Aorta (tissue), 5 donors: ENCODE measurements around the gene ADM5. TPM values are rescaled to one million over a fixed set of nuclear protein-coding genes. Genes with fewer than 3 reads are reported as not detected.

Experiments used
- ATAC-seq: fragments of 200-7000 bp; cut with Tn5 transposase; one replicate; pipeline ENCODE4 v1.9.1; 2022; ENCODE audit warnings: moderate library complexity; ENCODE audit not compliant: low FRiP score
- DNase-seq, 2 donors: peaks; one replicate each; pipeline ENCODE4 v3.0.0-alpha.2; 2020
- H3K27ac ChIP-seq, 2 donors: one replicate each; pipeline ENCODE4 v1.5.1; 2013; ENCODE audit warnings: low read length in 2 of 2, mild to moderate bottlenecking in 2 of 2, moderate library complexity in 2 of 2, control low read depth in 1 of 2, inconsistent platforms in 1 of 2, low read depth in 1 of 2
- H3K27me3 ChIP-seq, 2 donors: one replicate each; pipeline ENCODE4 v1.6.1; 2013; ENCODE audit warnings: control low read depth in 1 of 2, low read length in 1 of 2, mild to moderate bottlenecking in 1 of 2, moderate library complexity in 1 of 2; ENCODE audit not compliant: insufficient read depth in 2 of 2, control insufficient read depth in 1 of 2
- H3K36me3 ChIP-seq, 2 donors: one replicate each; pipeline ENCODE4 v1.6.1; 2013; ENCODE audit warnings: control low read depth in 1 of 2, low read length in 1 of 2, mild to moderate bottlenecking in 1 of 2; ENCODE audit not compliant: insufficient read depth in 2 of 2, control insufficient read depth in 1 of 2
- H3K4me1 ChIP-seq, 2 donors: one replicate each; pipeline ENCODE4 v1.6.1; 2013; ENCODE audit warnings: low read length in 2 of 2, control low read depth in 1 of 2, mild to moderate bottlenecking in 1 of 2, moderate library complexity in 1 of 2; ENCODE audit not compliant: insufficient read depth in 2 of 2, control insufficient read depth in 1 of 2
- H3K4me3 ChIP-seq, 2 donors: one replicate each; pipeline ENCODE4 v1.5.1; 2013; ENCODE audit warnings: low read length in 2 of 2, control low read depth in 1 of 2, mild to moderate bottlenecking in 1 of 2
- H3K9me3 ChIP-seq: one replicate; pipeline ENCODE4 v1.6.1; 2013; ENCODE audit warnings: mild to moderate bottlenecking, low read length; ENCODE audit not compliant: control insufficient read depth
- WGBS, 2 donors: extraction: QIAGEN DNeasy Blood & Tissue Kit; methylation state at CpG; one replicate each; pipeline ENCODE4 v1.1.7; 2013; 5-methylcytosine and 5-hydroxymethylcytosine counted together
- intact Hi-C, 2 donors: fragments of 100-400 bp; cut with DNase I; formaldehyde crosslinking; loops; one replicate each; pipeline versions ENCODE4 v1.14.2 to v1.15.0; 2022
- polyA plus RNA-seq, 2 donors: library from polyadenylated mRNA; stranded (reverse); fragments of 200-250 nt; gene quantifications; one replicate each; pipeline ENCODE4 v1.2.3, GENCODE V29; 2013
- total RNA-seq, 2 donors: library from RNA; stranded (reverse); fragmentation: NEBNext Ultra II Directional; extraction: Animal tissue kit (Norgen Biotek cat#: 25700); gene quantifications; one replicate each; pipeline ENCODE4 v1.2.1, GENCODE V29; 2021
- donor health status: healthy with polysubstance abuse.
- donor health status: Bipolar disorder and iron deficiency.
- donor health status: DM: no; HTN: no; CAD: no.
- donor health status: DM: no; HTN: no; CAD: no.
- donor health status: DM: yes; HTN: yes; CAD: no.

ADM5 gene
- total and polyA plus RNA-seq, 4 donors: 0.13 to 4.8 (median 0.78) TPM

GRCh38 chr19:49687566-49688316, 1.7 kb upstream of the ADM5 start:
- Histone ChIP-seq H3K36me3 (peaks cover 0 to 8% of the 10 kb centered on the region in 2 donors), H3K4me1 (no peaks in the 10 kb centered on the region), H3K4me3 (no peak overlapping the region), H3K9me3 (no peaks in the 10 kb centered on the region), H3K27ac (no peak overlapping the region), H3K27me3 (no peaks in the 10 kb centered on the region)
- ATAC-seq: no peak
- no peak for DNase-seq
- 78 to 81% methylated on average over 25 to 26 of the region's 26 CpGs for WGBS, 2 donors
- intact Hi-C loops: loop anchor here in 1 of 2 donors (10.0 kb wide), 1 partner anchor 67 kb away; no protein-coding TSS in a partner anchor

GRCh38 chr19:49688531-49689132, 762 bp upstream of the ADM5 start:
- no peak overlapping the region for H3K27ac ChIP-seq
- intact Hi-C loops: loop anchor here in 1 of 2 donors (10.0 kb wide), 1 partner anchor 66 kb away; no protein-coding TSS in a partner anchor
- peaks cover 0 to 8% of the 10 kb centered on the region in 2 donors for H3K36me3 ChIP-seq
- no peaks in the 10 kb centered on the region for H3K9me3 ChIP-seq
- no peak overlapping the region for H3K4me3 ChIP-seq
- ATAC-seq (no peak), DNase-seq (no peak)
- no peaks in the 10 kb centered on the region for H3K27me3 ChIP-seq
- no peaks in the 10 kb centered on the region for H3K4me1 ChIP-seq
- 79 to 82% methylated on average over 9 to 12 of the region's 12 CpGs for WGBS, 2 donors

- H3K9me3 ChIP-seq: no peaks in the 10 kb centered on the region
- peak overlapping the region; percentile 3 to 8 for H3K4me3 ChIP-seq
- H3K27me3 ChIP-seq: no peaks in the 10 kb centered on the region
- peaks cover 0 to 6% of the 10 kb centered on the region in 2 donors for H3K36me3 ChIP-seq
- DNase-seq (no peak), ATAC-seq (peak; percentile 7)
- H3K27ac ChIP-seq: no peak overlapping the region
- no peaks in the 10 kb centered on the region for H3K4me1 ChIP-seq
- intact Hi-C loops: no loop called here
- WGBS, 2 donors: 4 to 5% methylated on average over 39 of the region's 39 CpGs
These were observed 773 bp downstream of the ADM5 start for GRCh38 chr19:49690079-49690655.

GRCh38 chr19:49690656-49691242, 1.4 kb downstream of the ADM5 start, which contains the start of gene CPT1C:
Gene CPT1C, plus strand, starts transcription at chr19:49691116. Its CDS starts 1,137 bp downstream, at chr19:49692253.
- H3K27ac ChIP-seq: no peak within 1 kb of the TSS
- peaks cover 0 to 5% of the 10 kb centered on the region in 2 donors for H3K36me3 ChIP-seq
- H3K4me3 ChIP-seq: peak within 1 kb of the TSS; percentile 8 to 16
- WGBS, 2 donors: 1% methylated on average over 38 of the region's 38 CpGs
- no peaks in the 10 kb centered on the region for H3K4me1 ChIP-seq
- no peaks in the 10 kb centered on the region for H3K27me3 ChIP-seq
- DNase-seq (peak; percentile 84 to 90), ATAC-seq (peak; percentile 83)
- intact Hi-C loops: no loop called here
- H3K9me3 ChIP-seq: no peaks in the 10 kb centered on the region

GRCh38 chr19:49691243-49692146, 2.1 kb downstream of the ADM5 start:
- Histone ChIP-seq H3K36me3 (no peaks in the 10 kb centered on the region), H3K4me1 (no peaks in the 10 kb centered on the region), H3K9me3 (no peaks in the 10 kb centered on the region), H3K4me3 (peak overlapping the region in 1 of 2 donors; percentile 16), H3K27ac (no peak overlapping the region), H3K27me3 (no peaks in the 10 kb centered on the region)
- DNase-seq (peak; percentile 76 to 84), ATAC-seq (peak; percentile 62)
- WGBS, 2 donors: 7 to 8% methylated on average over 39 of the region's 39 CpGs
- intact Hi-C loops: no loop called here

- Histone ChIP-seq H3K36me3 (no peaks in the 10 kb centered on the region), H3K27me3 (no peaks in the 10 kb centered on the region), H3K4me1 (no peaks in the 10 kb centered on the region), H3K27ac (no peak overlapping the region), H3K9me3 (no peaks in the 10 kb centered on the region), H3K4me3 (no peak overlapping the region)
- intact Hi-C loops: no loop called here
- no peak for DNase-seq
- WGBS, 2 donors: 72 to 81% methylated on average over 16 of the region's 16 CpGs
- no peak for ATAC-seq
These were observed 2.7 kb downstream of the ADM5 start for GRCh38 chr19:49692147-49692506.

- DNase-seq (no peak), ATAC-seq (no peak)
- H3K27me3 ChIP-seq: no peaks in the 10 kb centered on the region
- H3K4me3 ChIP-seq: no peak overlapping the region
- WGBS, 2 donors: 79 to 88% methylated on average over 6 of the region's 6 CpGs
- no peaks in the 10 kb centered on the region for H3K4me1 ChIP-seq
- no peaks in the 10 kb centered on the region for H3K9me3 ChIP-seq
- no peaks in the 10 kb centered on the region for H3K36me3 ChIP-seq
- H3K27ac ChIP-seq: no peak overlapping the region
- intact Hi-C loops: no loop called here
These were observed 6.7 kb downstream of the ADM5 start for GRCh38 chr19:49696115-49696514.

- intact Hi-C loops: no loop called here
- Histone ChIP-seq H3K27ac (no peak overlapping the region), H3K9me3 (no peaks in the 10 kb centered on the region), H3K27me3 (no peaks in the 10 kb centered on the region), H3K36me3 (no peaks in the 10 kb centered on the region), H3K4me3 (no peak overlapping the region), H3K4me1 (no peaks in the 10 kb centered on the region)
- DNase-seq (no peak), ATAC-seq (no peak)
- 85 to 95% methylated on average over 7 of the region's 7 CpGs for WGBS, 2 donors
These were observed 7.5 kb downstream of the ADM5 start for GRCh38 chr19:49696865-49697264.
